ENCODE results near the gene SNX25.

DNA sequence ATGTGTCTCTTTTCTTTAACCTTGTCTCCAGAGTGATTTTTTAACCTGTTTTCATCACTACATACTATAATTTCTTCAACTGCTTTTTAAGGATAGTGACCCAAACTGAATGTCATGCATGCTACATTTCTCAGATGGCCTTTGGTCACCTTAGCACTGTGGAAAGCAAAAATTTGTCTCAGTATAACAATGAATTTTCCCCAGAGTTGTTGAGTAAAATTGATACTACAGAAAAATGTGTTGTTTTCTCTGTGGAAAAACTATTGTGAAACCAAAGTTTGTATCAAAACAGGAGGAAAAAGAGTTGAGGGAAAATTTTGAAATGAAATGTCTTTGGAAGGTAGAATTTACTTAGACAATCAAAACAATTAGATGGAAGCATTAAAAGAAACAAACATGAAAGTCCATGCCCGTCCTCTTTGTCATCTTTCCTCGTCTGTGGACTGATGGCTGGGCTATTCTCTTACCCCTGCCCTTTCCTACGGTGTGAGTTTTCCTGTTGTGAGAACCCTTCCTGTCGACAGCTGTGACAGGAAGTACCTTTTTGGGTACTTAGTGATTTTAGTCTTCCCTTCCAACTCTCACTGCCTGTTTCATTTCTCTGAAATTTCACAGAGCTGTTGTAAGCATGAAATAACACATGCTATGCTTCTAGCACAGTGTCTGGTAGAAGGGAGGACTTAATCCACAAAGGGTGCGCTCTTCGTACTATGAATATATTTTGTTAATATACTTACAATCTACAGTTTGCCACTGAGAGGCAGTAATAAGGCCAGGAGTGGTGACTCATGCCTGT lies 135.5 kb downstream of the SNX25 start:
- no peak for TF ChIP-seq POLR2AphosphoS5 (IDR thresholded peaks at IDR 0.05; ENCODE audit: low read depth)
- no peak for TF ChIP-seq EZH2 (IDR thresholded peaks at IDR 0.05; ENCODE audit: low read depth, unreplicated experiment)

Data from GM23338 (cell line).